GM21447 (cell line): ENCODE measurements around the gene FAR2.
A peak's percentile ranks its signal among the peaks of the same experiment; 100 is the strongest.
"Not testable (repeated sequence)": the region's sequence is repeated elsewhere in the genome, so short reads cannot be mapped to it uniquely, and the experiment has no call there.

Source experiments
- ATAC-seq: cut with Tn5 transposase; IDR thresholded peaks from one replicate; pipeline ENCODE4 v1.9.1; 2021; ENCODE audit not compliant: unreplicated experiment

The FAR2 gene

DNA sequence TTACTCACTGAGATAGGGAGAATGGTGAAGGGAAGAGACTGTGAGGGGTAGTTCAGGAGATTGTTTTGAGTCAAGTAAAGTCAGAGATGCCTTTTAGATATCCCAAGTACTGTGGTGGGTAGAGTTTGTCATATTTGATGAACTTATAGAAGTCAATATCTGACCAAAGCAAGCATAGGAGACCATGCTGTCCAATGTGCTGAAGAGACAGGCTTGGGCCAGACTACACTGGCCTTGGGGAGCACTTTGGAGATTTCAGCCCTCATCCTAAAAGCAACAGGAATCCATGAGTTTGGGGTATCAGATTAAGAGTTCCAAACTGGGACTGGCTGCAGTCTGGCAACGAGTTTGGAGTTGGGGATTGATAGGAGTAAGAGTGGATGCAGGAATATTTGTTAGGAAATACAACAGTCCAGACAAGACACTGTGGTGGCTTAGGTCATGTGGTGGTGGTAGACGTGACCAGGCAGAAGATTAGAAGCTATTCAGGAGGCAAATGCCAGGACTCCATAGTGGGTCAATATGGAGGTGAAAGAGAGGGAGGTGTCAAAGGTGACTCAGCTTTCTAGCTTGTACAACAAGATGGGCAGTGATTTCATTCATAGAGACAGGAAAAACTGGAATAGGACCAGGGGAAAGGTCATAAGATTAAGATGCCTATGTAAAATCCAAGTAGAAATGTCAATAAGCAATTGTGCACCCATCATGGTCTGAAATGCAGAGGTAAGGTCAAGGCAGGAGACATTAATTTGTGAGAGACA, 81.9 kb downstream of the FAR2 start:
- no peak for ATAC-seq

DNA sequence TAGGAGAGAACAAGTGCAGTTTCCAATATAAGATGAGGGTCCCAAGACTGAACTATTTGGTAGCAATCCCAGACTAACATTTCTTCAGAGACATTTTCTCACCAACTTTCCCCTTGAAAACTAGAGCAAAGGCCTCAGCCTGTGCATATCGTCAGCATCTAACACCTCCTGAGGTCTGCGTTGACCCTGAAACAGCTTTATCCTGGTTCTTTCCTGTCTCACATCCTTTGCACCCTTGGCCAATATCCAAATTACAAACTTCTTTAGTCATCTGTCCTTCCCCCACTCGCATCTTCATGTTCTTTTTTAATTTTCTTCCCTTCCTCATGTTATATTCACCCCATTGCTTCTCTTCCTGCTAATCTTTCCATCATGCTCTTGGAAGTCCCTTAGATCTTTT, 83.0 kb downstream of the FAR2 start:
- ATAC-seq = no peak

DNA sequence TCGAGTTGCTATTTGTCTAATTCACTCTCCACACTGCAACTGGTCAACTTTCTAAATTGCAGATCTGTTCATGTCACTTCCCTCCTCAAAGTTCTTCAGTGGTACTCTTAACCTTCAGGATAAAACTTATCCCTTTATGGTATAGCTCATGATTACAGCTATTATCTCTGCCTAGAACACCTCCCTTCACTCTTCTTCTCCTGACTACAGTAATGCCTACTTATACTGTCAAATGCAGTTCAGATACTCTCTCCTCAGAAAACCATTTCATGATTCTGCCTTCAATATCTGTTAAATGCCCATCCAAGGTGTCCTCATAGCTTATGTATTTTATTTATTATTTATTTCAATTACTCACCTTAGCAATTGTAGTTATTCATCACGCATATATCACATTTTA, 85.5 kb downstream of the FAR2 start:
- no peak for ATAC-seq

DNA sequence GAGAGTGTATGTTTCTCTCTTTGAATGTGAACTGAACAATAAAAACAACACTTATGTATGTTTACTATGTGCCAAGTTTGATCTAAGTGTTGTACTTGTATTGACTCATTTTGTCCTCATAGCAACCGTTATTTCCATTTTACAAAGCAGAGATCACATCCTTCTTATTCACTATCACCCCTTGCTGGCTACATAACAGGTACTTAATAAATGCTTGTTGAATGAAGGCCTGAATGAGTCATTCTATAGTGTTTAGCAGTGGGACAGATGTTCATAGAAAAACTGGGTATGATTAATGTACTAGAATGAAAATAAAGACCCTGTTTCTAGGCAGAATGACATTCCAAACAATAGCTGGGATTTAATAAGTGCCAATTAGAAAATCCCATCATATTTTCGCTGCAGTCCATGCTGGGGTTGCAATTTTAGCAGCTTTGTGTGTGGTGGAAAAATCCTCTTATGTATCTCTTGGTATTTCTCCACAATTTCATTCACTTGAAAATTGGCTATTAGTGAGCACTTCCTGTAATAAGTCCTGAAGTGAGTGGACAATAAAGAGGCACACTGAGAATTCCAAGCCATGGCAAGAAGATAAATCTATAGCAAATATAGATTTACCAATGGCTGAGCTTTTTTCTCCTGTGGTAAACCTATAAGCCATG, 86.0 kb downstream of the FAR2 start:
- ATAC-seq = no peak

DNA sequence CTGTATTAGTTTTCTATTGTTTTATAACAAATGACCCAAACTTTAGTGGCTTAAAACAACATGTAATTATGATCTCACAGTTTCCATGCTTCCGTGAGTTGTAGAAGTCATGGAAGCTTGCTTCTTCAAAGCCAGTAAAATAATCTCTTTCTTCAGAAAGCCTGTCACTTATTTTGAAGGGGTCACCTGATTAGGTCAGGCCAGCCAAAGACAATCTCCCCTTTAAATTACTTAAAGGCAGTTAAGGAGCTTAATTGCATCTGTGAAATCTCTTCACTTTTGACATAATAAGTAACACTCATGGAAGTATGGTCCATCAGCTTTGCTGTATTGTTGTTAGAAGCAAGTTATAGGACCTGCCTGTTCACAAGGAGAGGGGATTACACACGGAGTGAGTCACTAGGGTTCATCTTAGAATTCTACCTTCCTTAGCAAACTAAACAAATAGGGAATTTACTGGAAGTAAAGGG, 89.8 kb downstream of the FAR2 start:
- no peak for ATAC-seq

DNA sequence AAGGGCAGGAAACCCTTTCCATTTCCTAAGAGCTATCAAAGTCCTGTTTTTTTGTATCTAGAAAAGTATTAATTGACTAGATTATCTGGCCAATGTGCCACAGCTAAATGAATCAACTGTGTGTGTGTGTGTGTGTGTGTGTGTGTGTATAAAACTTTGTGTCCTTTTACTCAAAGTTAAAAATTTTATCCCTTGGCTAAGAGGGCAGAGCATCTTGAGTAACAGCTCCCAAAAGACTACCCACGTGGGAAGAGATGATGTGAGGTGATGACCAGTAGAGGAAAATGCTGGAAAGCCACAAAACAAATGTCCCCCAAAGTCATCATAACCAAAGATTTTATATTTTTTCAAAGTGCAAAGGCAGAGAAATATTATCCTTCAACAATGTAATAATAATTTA, 90.3 kb downstream of the FAR2 start:
- no peak for ATAC-seq

DNA sequence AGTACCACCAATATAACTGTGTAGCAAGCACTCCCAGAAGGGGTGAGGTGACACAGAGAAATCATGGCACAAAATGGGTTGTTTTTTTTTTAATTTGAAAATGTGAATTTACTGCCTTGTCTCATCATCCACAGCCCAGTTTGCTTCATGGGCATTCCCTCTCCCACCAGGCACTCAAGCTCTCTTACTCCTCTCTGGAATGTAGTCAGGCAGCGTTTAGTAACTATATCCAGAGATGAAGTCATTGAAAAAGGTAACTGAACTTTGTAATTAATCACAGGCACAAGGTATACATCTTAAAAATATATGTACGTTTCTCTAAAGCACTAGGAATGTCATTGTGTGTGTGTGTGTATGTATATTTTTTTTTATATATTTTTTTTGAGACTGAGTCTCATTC, 91.4 kb downstream of the FAR2 start:
- ATAC-seq = no peak

DNA sequence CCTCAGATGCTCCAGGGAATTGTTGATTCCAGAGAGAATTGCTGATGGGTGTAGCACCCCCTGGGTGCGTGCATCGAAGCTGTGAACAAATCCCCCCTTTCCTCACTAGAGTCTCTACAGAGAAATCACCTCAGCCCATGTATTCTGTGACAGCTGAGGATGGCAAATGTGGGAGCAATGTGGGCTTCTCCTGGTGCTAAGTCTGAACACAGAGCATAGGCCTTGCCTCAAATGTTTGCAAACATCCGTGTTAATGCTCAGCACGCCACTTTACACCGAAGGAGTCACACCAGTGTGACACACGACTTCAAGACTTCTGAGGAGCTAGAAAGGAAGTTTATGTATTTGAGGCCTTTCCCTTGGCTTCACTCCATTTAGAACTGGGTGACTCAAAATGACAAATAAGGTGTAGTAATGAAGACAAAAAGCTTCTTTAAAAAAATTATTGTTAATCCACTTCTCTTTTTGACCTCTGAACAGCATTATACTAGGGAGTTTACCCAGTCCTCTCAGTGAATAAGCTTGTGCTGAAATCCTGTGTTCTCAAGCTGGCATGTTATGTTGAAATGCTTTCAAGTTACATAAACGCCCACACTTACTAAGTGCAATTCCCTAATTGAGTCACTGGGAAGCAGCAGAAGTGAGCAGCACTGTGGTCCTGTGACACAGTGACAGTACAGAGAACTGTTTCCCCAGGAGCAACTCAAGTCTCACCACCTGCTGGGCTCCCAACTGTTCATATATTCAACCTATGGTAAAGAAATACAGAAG, 92.9 kb downstream of the FAR2 start:
- ATAC-seq = peak; percentile 80

DNA sequence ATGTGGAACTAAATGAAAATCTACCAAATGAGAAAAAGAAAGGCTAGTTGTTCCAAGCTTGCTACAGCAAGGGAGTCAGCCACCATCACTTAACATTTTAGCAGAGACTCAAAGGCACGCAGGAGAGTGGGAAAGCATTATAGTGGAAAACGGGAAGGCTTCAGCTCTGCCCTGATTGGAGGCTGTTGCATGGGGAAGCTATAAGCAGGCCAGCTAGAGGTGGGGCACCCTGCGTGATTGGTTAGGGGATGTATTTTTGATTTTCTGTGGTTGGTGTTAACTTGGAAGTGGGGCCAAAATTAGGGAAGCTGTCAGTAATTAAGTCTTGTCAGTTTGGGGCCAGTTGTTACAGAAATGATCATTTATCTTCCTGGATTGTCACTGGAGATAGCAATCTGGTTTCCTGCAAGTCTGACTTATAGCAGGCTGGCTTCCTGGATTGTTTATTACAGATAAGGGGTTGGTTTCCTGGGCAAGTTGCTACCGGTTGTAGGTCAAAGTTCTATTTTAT, 93.9 kb downstream of the FAR2 start:
- no peak for ATAC-seq

DNA sequence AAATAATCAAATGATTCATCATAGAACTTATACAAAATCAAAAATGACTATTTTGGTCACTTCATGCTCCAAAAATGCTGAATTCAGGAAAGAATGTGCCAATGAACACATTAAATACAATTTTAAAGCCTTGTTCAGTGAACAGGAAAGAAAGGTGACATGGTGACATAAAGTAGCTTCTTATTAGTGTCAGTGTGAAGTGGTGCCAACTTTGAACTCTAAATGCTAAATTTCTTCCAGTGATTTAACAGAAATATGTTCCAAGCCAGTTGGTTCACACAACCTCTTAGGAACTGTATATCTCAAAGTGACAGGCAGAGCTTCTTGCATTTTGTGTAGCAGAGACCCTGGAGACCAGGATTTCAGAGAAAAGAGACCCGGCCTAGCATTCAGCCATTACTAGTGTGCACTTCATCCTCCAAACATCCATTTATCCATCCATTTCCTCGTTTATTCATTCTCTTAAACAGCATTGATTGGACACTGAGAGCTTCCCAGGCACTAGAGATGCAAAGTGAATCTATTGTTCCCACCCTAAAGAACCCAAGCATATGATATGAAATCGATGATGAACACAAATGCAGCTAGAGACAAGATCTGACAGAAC, 95.2 kb downstream of the FAR2 start:
- no peak for ATAC-seq

DNA sequence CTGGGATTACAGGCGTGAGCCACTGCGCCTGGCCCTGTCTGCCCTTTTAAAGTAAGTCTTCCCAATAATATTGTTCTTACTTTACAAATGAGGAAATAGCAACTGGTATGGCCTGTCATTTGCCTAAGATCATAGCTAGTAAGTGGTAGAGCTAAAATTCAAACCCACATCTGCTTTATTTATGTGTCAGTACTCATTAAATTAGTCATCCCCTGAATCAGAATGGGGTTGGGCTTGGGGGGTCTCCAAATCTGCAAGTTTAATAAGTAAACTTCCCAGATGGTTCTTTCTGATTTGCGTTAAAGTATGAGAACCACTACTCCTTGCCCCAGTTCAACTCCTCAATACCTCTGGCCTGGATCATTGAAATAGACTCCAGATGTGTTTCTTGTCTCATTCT, 96.2 kb downstream of the FAR2 start:
- ATAC-seq = no peak

DNA sequence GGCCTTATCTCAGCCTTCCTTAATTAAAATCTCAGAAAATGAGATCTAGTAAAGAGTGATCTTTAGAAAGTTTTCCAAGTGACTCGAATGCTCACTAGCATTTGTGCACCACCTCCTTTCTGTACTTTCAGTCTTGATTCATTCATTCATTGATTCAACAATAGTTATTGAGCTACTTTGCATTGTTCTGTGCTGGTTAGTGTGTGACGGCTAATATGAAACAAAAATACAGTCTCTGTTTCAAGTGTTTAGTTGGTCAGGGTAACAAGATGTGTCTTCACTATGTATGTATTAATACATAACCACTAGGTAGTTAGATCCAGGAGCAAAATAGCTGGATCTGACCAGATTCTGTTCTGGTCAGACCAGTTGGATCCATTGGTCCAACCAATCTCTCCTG, 100.9 kb downstream of the FAR2 start:
- no peak for ATAC-seq

DNA sequence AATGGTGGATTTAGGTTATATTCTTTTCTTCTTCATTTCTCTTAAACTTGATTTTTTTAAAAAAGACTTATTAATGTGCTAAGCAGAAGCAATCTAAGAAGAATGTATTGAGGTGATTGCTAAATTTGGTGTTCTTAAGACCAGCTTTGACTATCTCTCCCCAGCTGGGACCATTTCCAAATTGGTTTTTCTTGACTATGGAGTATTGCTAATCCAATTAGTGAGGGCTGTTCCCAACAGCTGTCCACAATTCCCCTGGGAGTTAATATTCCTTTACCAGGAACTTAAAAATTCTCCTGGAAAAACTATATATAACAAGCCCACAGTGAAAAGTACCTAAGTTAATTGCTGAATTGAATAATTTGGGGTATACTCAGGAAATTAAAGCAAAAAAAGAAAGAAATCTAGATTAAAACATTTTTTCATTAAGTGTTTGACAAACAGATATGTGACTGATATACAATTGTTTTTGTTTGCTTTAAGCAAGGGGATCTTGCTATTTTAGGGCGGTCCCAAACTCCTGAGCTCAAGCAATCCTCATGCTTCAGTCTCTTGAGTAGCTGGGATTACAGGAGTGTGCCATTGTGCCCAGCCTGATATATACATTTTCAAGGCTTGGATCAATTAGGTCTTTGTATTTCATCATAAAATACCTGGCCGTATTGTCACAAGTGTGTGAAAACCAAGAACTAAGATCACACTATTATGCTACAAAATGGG, 105.0 kb downstream of the FAR2 start:
- no peak for ATAC-seq

DNA sequence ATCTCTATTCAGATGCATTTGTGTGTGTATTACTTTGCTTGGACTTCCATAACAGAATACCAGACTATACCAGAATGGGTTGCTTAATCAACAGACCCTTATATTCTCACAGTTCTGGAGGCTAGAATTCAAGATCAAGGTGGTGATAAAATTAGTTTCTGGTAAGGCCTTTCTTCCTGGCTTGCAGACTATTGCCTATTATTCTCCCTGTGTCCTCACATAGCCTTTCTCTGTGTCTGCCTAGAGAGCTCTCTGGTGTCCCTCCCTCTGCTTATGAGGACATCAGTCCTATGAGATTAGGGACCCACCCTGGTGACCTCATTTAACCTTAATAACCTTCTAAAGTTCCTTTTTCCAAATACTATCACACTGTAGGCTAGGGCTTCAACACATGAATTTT, 106.0 kb downstream of the FAR2 start:
- ATAC-seq = no peak

DNA sequence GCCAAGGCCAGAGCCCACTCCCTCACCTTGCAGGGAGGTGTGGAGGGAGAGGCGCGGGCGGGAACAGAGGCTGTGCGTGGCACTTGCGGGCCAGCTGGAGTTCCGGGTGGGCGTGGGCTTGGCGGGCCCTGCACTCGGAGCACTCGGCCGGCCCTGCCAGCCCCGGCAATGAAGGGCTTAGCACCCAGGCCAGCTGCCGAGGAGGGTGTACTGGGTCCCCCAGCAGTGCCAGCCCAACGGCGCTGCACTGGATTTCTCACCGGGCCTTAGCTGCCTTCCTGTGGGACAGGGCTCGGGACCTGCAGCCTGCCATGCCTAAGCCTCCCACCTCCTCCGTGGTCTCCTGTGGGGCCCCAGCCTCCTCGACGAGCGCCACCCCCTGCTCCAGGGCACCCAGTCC, 107.5 kb downstream of the FAR2 start:
- no peak for ATAC-seq

DNA sequence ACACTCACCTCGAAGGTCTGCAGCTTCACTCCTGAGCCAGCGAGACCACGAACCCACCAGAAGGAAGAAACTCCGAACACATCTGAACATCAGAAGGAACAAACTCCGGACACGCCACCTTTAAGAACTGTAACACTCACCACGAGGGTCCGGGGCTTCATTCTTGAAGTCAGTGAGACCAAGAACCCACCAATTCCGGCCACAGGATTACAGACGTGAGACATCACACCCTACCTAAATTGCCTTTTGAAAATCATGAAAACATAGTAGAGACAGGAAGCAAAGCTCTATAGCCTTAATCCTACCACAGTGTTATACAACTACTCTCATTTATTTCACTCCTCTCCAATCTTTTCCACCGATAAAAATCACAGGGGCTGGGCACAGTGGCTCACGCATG, 108.6 kb downstream of the FAR2 start:
- not testable (repeated sequence) for ATAC-seq

DNA sequence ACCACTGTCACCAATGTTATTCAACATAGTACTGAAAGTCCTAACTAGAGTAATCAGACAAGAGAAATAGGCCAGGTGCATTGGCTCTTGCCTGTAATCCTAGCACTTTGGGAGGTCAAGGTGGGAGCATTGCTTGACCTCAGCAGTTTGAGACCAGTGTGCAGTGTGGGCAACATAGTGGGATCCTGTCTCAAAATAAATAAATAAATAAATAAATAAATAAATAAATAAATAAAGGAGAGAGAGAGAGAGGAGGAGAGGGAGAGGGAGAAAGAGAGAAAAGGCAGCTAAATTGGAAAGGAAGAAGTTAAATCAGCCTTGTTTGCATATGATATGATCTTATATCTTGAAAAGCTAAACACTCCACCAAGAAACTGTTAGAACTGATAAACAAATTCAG, 115.3 kb downstream of the FAR2 start:
- ATAC-seq = no peak

DNA sequence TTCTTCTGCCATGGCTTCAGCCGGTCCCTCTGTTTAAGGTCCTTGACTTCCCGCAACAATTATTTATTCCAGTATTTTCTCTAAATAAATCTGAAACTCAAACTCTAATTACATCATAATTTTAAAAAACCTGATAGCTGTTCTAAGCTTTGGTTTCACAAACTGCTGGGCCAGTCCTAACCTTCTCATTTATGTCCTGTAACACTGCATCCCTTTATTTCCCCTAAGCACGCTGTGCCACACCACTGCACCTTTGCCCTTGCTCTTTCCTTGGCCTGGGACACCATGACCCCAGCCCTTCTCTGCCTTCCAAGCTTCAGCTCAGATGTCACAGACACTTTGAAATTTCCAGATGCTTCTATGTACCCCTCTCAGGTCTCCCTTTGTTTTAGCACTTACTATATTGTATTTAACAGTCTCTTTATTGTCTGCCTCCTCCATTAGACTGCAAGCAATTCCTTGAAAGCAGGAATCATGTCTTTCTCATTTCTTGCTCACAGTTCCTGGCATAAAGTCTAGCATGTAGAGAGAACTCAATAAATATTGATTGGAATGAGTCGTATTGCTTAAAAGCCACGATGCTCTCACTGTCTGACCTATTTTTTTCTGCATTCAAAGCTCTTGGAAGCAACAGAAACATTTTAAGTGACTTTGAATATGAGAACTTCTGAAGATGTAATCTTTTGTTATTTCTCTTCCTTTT, 120.8 kb downstream of the FAR2 start:
- no peak for ATAC-seq

DNA sequence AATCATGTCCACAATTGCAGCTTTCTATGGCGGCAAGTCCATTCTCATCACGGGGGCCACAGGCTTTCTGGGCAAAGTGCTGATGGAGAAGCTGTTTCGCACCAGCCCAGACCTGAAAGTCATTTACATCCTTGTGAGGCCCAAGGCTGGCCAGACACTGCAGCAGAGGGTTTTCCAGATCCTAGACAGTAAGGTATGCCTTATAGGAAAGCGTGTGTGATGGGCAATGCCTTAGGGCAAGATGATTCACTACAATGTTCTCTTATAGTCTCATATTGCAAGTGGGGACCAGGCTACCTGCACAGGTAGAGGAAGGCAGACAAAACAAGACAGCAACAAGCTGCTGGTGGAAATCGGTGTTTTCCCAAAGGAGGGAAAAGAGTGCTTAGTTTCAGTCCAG, 121.4 kb downstream of the FAR2 start:
- ATAC-seq = no peak

DNA sequence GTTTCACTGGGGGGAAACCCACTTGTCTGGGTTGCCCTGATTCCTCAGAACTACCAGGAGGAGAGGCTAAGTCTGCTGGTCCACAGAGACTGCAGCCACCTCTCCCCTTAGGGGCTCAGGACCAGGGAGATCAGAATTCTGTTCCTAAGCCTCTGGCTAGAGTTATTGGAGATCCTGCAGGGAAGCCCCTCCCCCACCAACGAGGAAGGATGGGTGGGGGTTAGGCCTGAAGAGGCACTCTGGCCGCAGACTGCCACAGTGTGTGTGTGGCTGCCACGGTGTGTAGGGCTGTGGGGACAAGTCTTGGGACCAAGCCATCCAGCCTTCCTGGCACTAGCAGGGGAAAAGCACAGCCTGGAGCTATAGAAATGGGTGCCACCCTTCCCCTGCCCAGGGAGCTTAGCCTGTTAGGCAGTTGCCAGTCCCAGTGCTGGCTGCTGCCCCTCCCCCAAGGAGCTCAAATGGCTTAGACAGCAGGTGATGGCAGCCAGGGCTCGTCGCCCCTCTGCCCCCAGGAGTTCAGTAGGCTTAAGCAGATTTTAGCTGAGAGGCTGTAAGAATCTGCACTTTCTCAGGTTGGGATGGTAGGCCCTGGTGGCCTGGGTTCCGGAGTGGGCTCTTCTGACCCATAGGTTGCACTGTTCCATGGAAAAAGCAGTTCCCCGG, 124.2 kb downstream of the FAR2 start:
- no peak for ATAC-seq
